ENCODE measurements around the gene MED16.
"Not testable (repeated sequence)": the region's sequence is repeated elsewhere in the genome, so short reads cannot be mapped to it uniquely, and the experiment has no call there.

The MED16 gene

GRCh38 chr19:901216-902092 is 8.5 kb upstream of the MED16 start:
- Histone ChIP-seq H3K9ac (ENCODE audit: low read length) (no peak overlapping the region), H3K27me3 (ENCODE audit: control insufficient read depth, insufficient read depth, low read length) (no peaks in the 10 kb centered on the region), H3K36me3 (ENCODE audit: control insufficient read depth, low read depth, low read length) (no peaks in the 10 kb centered on the region), H3K9me3 (ENCODE audit: control insufficient read depth, low read depth, low read length) (no peaks in the 10 kb centered on the region), H3K4me1 (ENCODE audit: control insufficient read depth, low read depth, low read length) (no peaks in the 10 kb centered on the region), H3K4me3 (ENCODE audit: low read length) (no peak overlapping the region), H3K27ac (ENCODE audit: low read length) (no peak overlapping the region)

DNA sequence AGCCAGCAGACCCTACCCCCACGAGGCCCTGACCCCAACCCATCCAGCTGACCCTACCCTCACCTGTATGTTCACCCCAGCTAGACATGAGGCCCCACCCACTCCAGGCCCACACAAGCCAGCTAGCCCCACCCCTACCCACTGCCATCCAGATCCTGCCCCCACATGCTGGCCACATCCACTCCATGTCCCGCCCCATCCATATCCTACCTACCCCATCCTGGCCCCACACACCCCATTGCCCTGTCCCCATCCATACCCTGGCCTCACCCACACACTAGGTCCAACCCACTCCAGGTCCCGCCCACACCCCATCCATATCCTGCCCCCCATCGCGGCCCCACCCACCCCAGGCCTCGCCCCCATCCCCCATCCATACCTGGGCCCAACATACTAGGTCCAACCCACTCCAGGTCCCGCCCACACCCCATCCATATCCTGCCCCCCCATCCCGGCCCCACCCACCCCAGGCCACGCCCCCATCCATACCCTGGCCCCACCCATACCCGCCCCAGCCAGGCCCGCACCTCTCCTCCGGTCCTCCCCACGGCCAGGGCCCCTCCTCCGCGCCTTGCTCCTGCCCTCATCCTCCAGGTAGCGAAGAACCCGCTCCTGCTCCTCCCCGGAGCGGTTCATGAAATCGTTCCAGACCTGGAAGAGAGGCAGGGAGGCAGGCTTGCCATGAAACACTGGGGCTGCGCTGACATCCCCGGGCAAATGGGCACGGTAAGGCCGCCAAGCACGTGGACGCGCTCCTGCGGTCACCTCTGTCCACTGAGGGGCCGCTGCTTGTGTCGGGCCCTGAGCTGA is 7.5 kb upstream of the MED16 start:
- H3K4me3 ChIP-seq (ENCODE audit: low read length) = no peak overlapping the region
- H3K27ac ChIP-seq (ENCODE audit: low read length) = no peak overlapping the region
- no peak overlapping the region for H3K9ac ChIP-seq (ENCODE audit: low read length)
- H3K9me3 ChIP-seq (ENCODE audit: control insufficient read depth, low read depth, low read length) = no peaks in the 10 kb centered on the region
- no peaks in the 10 kb centered on the region for H3K27me3 ChIP-seq (ENCODE audit: control insufficient read depth, insufficient read depth, low read length)
- H3K4me1 ChIP-seq (ENCODE audit: control insufficient read depth, low read depth, low read length) = no peaks in the 10 kb centered on the region
- no peaks in the 10 kb centered on the region for H3K36me3 ChIP-seq (ENCODE audit: control insufficient read depth, low read depth, low read length)

DNA sequence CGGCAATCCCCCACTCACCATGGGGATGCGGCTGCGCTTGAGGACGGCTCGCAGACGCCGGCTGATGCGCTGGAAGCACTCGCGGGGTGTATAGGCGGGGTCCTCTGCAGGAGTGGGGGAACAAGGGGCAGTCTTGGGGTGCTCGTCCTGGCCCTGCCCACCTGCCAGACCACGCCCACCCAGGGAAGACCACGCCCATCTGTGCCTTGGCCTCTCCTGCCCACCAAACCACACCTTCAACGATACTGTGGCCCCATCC is 7.0 kb upstream of the MED16 start:
- H3K27me3 ChIP-seq (ENCODE audit: control insufficient read depth, insufficient read depth, low read length) = no peaks in the 10 kb centered on the region
- H3K4me3 ChIP-seq (ENCODE audit: low read length) = no peak overlapping the region
- no peak overlapping the region for H3K9ac ChIP-seq (ENCODE audit: low read length)
- H3K27ac ChIP-seq (ENCODE audit: low read length) = no peak overlapping the region
- H3K9me3 ChIP-seq (ENCODE audit: control insufficient read depth, low read depth, low read length) = no peaks in the 10 kb centered on the region
- no peaks in the 10 kb centered on the region for H3K36me3 ChIP-seq (ENCODE audit: control insufficient read depth, low read depth, low read length)
- H3K4me1 ChIP-seq (ENCODE audit: control insufficient read depth, low read depth, low read length) = no peaks in the 10 kb centered on the region

DNA sequence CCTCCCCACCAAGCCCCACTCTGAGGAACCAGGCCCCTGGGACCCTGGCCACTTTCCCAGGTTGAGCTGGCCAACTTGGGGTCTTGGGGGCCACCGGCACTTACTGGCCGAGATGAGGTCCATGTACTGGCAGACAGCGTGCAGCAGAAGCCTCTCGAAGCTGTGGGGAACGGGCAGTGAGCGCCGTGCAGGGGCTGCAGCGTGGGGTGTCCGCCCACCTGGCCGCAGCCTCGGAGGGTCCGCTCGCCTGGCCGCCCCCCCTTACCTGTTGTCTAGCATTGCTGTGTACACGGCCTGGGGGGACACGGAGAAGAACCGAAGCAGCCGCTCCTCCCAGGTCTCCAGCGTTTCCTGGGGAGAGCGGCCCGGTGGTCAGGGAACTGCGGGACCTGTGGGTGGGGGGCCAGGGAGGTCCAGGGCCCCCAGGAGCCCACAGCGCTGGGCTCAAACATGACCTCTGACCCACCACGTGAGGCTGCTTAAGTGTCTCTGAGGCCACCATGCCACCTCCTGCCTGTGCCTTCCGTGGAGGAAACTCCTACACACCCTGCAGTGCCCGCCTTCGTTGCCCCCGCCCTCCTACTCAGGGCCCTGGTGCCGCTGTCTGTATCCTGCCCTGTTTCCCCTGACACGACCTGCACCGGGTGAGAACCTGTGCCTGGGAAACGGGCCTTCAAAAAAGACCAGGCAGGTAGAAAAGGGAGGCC is 6.5 kb upstream of the MED16 start:
- no peaks in the 10 kb centered on the region for H3K36me3 ChIP-seq (ENCODE audit: control insufficient read depth, low read depth, low read length)
- no peaks in the 10 kb centered on the region for H3K4me1 ChIP-seq (ENCODE audit: control insufficient read depth, low read depth, low read length)
- no peaks in the 10 kb centered on the region for H3K9me3 ChIP-seq (ENCODE audit: control insufficient read depth, low read depth, low read length)
- no peak overlapping the region for H3K4me3 ChIP-seq (ENCODE audit: low read length)
- no peaks in the 10 kb centered on the region for H3K27me3 ChIP-seq (ENCODE audit: control insufficient read depth, insufficient read depth, low read length)
- H3K9ac ChIP-seq (ENCODE audit: low read length) = no peak overlapping the region
- H3K27ac ChIP-seq (ENCODE audit: low read length) = no peak overlapping the region

DNA sequence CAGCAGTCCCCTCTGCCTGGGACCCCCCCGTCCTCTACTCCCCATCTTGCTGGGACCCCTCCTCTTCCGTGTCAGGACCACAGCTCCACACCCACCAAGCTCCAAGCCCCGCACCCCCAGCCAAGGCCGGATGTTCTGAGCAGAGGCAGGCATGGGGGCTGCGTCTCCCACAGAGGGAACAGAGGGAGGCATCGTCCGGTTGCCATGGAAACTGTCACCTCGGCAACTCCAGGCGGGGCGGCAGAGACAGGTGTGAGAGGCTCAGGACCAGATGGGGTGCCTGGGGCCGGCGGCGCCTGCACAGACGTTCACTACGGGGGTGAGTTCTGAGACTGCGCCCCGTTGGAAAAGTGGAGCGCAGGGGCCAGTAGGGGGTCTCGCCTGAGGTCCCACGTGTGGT is 5.7 kb upstream of the MED16 start:
- H3K9ac ChIP-seq (ENCODE audit: low read length) = no peak overlapping the region
- no peaks in the 10 kb centered on the region for H3K36me3 ChIP-seq (ENCODE audit: control insufficient read depth, low read depth, low read length)
- H3K4me3 ChIP-seq (ENCODE audit: low read length) = no peak overlapping the region
- no peaks in the 10 kb centered on the region for H3K27me3 ChIP-seq (ENCODE audit: control insufficient read depth, insufficient read depth, low read length)
- no peaks in the 10 kb centered on the region for H3K9me3 ChIP-seq (ENCODE audit: control insufficient read depth, low read depth, low read length)
- no peak overlapping the region for H3K27ac ChIP-seq (ENCODE audit: low read length)
- H3K4me1 ChIP-seq (ENCODE audit: control insufficient read depth, low read depth, low read length) = no peaks in the 10 kb centered on the region

- no peaks in the 10 kb centered on the region for H3K27me3 ChIP-seq (ENCODE audit: control insufficient read depth, insufficient read depth, low read length)
- H3K9me3 ChIP-seq (ENCODE audit: control insufficient read depth, low read depth, low read length) = no peaks in the 10 kb centered on the region
- no peak overlapping the region for H3K27ac ChIP-seq (ENCODE audit: low read length)
- no peaks in the 10 kb centered on the region for H3K4me1 ChIP-seq (ENCODE audit: control insufficient read depth, low read depth, low read length)
- H3K36me3 ChIP-seq (ENCODE audit: control insufficient read depth, low read depth, low read length) = no peaks in the 10 kb centered on the region
- H3K4me3 ChIP-seq (ENCODE audit: low read length) = no peak overlapping the region
- no peak overlapping the region for H3K9ac ChIP-seq (ENCODE audit: low read length)
Measured at GRCh38 chr19:897442-898039, 4.6 kb upstream of the MED16 start.

GRCh38 chr19:896999-897398 is 4.0 kb upstream of the MED16 start:
- Histone ChIP-seq H3K27me3 (ENCODE audit: control insufficient read depth, insufficient read depth, low read length) (no peaks in the 10 kb centered on the region), H3K9ac (ENCODE audit: low read length) (no peak overlapping the region), H3K4me3 (ENCODE audit: low read length) (no peak overlapping the region), H3K4me1 (ENCODE audit: control insufficient read depth, low read depth, low read length) (no peaks in the 10 kb centered on the region), H3K9me3 (ENCODE audit: control insufficient read depth, low read depth, low read length) (no peaks in the 10 kb centered on the region), H3K27ac (ENCODE audit: low read length) (no peak overlapping the region), H3K36me3 (ENCODE audit: control insufficient read depth, low read depth, low read length) (no peaks in the 10 kb centered on the region)

DNA sequence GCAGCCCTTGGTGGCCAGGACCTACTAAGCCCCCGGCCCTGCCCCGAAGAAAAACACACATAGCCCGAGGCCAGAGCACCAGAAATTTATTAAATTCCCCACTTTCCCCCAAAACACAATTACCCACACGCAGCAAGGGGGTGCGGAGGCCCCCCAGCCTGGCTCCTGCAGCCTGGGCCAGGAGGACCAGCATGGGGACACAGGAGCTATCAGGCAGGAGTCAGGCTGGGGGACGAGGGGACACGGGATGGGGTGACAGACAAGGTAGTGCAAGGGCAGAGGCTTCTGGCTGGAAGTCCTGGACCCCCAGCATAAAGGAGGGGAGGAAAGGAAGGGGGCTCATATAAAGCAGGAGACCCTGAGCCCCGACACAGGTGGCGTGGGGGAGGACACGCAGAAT is 3.4 kb upstream of the MED16 start:
- no peaks in the 10 kb centered on the region for H3K36me3 ChIP-seq (ENCODE audit: control insufficient read depth, low read depth, low read length)
- no peaks in the 10 kb centered on the region for H3K9me3 ChIP-seq (ENCODE audit: control insufficient read depth, low read depth, low read length)
- H3K4me1 ChIP-seq (ENCODE audit: control insufficient read depth, low read depth, low read length) = no peaks in the 10 kb centered on the region
- H3K27ac ChIP-seq (ENCODE audit: low read length) = no peak overlapping the region
- no peaks in the 10 kb centered on the region for H3K27me3 ChIP-seq (ENCODE audit: control insufficient read depth, insufficient read depth, low read length)
- H3K4me3 ChIP-seq (ENCODE audit: low read length) = no peak overlapping the region
- H3K9ac ChIP-seq (ENCODE audit: low read length) = no peak overlapping the region

DNA sequence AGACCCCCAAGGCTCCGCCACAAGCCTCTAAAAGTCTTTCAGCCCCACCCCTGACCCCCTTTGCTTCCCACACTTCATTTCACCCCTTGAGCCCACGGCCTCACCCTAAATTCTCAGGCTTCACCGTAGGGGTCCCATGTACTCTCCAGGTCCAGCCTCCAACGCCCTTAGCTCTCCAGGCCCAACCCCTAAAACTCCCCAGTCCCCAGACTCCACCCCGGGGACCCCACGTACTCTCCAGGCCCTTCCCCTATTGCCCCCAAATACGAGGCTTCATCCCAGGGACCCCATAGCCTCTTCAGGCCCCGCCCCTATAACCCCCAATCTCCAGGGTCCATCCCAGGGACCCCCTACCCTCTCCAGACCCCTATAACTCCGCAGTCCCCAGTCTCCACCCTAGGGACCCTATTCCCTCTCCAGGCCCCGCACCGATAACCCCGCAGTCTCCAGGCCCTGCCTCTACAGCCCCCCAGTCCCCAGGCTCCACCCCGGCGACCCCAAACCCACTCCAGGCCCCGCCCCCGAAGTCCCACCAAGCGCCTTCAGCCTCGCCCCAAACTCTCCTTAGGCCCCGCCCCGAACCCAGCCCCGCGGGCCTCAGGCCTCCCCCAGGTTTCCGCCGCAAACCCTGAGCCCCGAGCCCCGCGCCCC is 619 bp downstream of the MED16 start:
- H3K9me3 ChIP-seq (ENCODE audit: control insufficient read depth, low read depth, low read length) = no peaks in the 10 kb centered on the region
- H3K4me1 ChIP-seq (ENCODE audit: control insufficient read depth, low read depth, low read length) = no peaks in the 10 kb centered on the region
- no peak overlapping the region for H3K27ac ChIP-seq (ENCODE audit: low read length)
- H3K9ac ChIP-seq (ENCODE audit: low read length) = peak overlapping the region; percentile 61
- H3K27me3 ChIP-seq (ENCODE audit: control insufficient read depth, insufficient read depth, low read length) = no peaks in the 10 kb centered on the region
- peaks cover 7% of the 10 kb centered on the region for H3K36me3 ChIP-seq (ENCODE audit: control insufficient read depth, low read depth, low read length)
- H3K4me3 ChIP-seq (ENCODE audit: low read length) = peak overlapping the region; percentile 73

DNA sequence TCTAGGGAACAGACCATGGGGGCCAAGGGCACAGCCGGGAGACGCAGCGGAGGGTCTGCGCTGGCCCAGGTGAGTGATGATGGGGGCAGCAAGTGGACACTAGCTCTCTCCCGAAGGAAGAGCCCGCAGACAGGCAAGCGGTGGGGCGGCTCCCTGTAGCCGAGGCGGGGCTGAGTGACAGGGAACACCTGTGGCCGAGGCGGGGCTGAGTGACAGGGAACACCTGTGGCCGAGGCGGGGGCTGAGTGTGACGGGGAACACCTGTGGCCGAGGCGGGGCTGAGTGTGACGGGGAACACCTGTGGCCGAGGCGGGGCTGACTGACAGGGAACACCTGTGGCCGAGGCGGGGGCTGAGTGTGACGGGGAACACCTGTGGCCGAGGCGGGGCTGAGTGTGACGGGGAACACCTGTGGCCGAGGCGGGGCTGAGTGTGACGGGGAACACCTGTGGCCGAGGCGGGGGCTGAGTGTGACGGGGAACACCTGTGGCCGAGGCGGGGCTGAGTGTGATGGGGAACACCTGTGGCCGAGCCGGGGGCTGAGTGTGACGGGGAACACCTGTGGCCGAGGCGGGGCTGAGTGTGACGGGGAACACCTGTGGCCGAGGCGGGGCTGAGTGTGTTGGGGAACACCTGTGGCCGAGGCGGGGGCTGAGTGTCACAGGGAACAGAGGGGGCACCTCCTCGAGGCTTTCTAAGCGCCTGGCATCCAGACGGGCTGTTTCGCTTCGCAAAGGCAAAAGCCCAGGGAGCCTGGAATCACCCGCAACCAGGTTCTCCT is 1.4 kb downstream of the MED16 start:
- H3K36me3 ChIP-seq (ENCODE audit: control insufficient read depth, low read depth, low read length); H3K27ac ChIP-seq (ENCODE audit: low read length); H3K4me1 ChIP-seq (ENCODE audit: control insufficient read depth, low read depth, low read length); H3K9me3 ChIP-seq (ENCODE audit: control insufficient read depth, low read depth, low read length); H3K27me3 ChIP-seq (ENCODE audit: control insufficient read depth, insufficient read depth, low read length); H3K9ac ChIP-seq (ENCODE audit: low read length): not testable (repeated sequence)
- H3K4me3 ChIP-seq (ENCODE audit: low read length) = peak overlapping the region; percentile 73
